GM23338 (cell line): ENCODE data around the gene STX8.

Experiments used
- CREB1 ChIP-seq: fragments of 250-450 bp; sonication (Bioruptor Pico); IDR thresholded peaks from 2 replicates; pipeline ENCODE4 v1.5.0; 2020; ENCODE audit warnings: low read depth, mild to moderate bottlenecking, moderate library complexity
- CTCF ChIP-seq, 2 experiments: fragments of 200-600 bp in 1 of 2; sonication (generic) in 1 of 2; conservative IDR thresholded peaks; 2 replicates each; pipeline versions ENCODE4 v1.5.1 to v1.6.1; 2016 to 2017; ENCODE audit warnings: antibody characterized with exemption in 2 of 2, low read depth in 2 of 2, mild to moderate bottlenecking in 2 of 2, moderate library complexity in 1 of 2
- ETS1 ChIP-seq: IDR thresholded peaks from 2 replicates; pipeline ENCODE4 v1.6.1; 2016; ENCODE audit warnings: antibody characterized with exemption
- EZH2 ChIP-seq: fragments of 200-600 bp; sonication (generic); IDR thresholded peaks from one replicate; pipeline ENCODE4 v1.8.0; 2017; ENCODE audit warnings: antibody characterized with exemption, mild to moderate bottlenecking, low read depth; ENCODE audit not compliant: unreplicated experiment
- EZH2phosphoT487 ChIP-seq: fragments of 200-600 bp; sonication (generic); IDR thresholded peaks from one replicate; pipeline ENCODE4 v1.8.1; 2018; ENCODE audit warnings: antibody characterized with exemption; ENCODE audit not compliant: unreplicated experiment
- JUNB ChIP-seq: IDR thresholded peaks from one replicate; pipeline ENCODE4 v1.6.1; 2016; ENCODE audit warnings: antibody characterized with exemption; ENCODE audit not compliant: unreplicated experiment
- NANOG ChIP-seq: IDR thresholded peaks from 2 replicates; pipeline ENCODE4 v1.6.1; 2016; ENCODE audit warnings: antibody characterized with exemption, borderline replicate concordance
- POLR2AphosphoS5 ChIP-seq: IDR thresholded peaks from 2 replicates; pipeline ENCODE4 v1.6.1; 2016; ENCODE audit warnings: antibody characterized with exemption, low read depth
- REST ChIP-seq: IDR thresholded peaks from one replicate; pipeline ENCODE4 v1.6.1; 2018; ENCODE audit warnings: antibody characterized with exemption; ENCODE audit not compliant: unreplicated experiment
- STAT1 ChIP-seq: IDR thresholded peaks from one replicate; pipeline ENCODE4 v1.6.1; 2016; ENCODE audit warnings: antibody characterized with exemption; ENCODE audit not compliant: unreplicated experiment
- ZNF114 ChIP-seq: fragments of 250-450 bp; sonication (Bioruptor Pico); IDR thresholded peaks from 2 replicates; pipeline ENCODE4 v1.5.0; 2020; ENCODE audit warnings: mild to moderate bottlenecking, moderate library complexity

GRCh38 chr17:9606453-9606852 lies 30.8 kb upstream of the STX8 start:
- no peak for TF ChIP-seq POLR2AphosphoS5
- no peak for TF ChIP-seq CTCF (conservative IDR thresholded peaks at IDR 0.05; ENCODE audit: low read depth in 2 of 2)
- no peak for TF ChIP-seq EZH2
- TF ChIP-seq EZH2phosphoT487 = no peak
- TF ChIP-seq ZNF114 = no peak
- TF ChIP-seq CREB1 (CRISPR knock-in tag) = no peak
- no peak for TF ChIP-seq REST
- TF ChIP-seq STAT1 = no peak
- no peak for TF ChIP-seq JUNB
- TF ChIP-seq ETS1 = no peak
- TF ChIP-seq NANOG = no peak
